GM18511 (cell line): ENCODE data around the gene PRDM10.
"Not testable (repeated sequence)": the region's sequence is repeated elsewhere in the genome, so short reads cannot be mapped to it uniquely, and the experiment has no call there.

ENCODE experiments used
- ATAC-seq: cut with Tn5 transposase; IDR thresholded peaks from one replicate; pipeline ENCODE4 v1.9.1; 2021; ENCODE audit warnings: mild to moderate bottlenecking, moderate library complexity; ENCODE audit not compliant: unreplicated experiment

The PRDM10 gene, protein sequence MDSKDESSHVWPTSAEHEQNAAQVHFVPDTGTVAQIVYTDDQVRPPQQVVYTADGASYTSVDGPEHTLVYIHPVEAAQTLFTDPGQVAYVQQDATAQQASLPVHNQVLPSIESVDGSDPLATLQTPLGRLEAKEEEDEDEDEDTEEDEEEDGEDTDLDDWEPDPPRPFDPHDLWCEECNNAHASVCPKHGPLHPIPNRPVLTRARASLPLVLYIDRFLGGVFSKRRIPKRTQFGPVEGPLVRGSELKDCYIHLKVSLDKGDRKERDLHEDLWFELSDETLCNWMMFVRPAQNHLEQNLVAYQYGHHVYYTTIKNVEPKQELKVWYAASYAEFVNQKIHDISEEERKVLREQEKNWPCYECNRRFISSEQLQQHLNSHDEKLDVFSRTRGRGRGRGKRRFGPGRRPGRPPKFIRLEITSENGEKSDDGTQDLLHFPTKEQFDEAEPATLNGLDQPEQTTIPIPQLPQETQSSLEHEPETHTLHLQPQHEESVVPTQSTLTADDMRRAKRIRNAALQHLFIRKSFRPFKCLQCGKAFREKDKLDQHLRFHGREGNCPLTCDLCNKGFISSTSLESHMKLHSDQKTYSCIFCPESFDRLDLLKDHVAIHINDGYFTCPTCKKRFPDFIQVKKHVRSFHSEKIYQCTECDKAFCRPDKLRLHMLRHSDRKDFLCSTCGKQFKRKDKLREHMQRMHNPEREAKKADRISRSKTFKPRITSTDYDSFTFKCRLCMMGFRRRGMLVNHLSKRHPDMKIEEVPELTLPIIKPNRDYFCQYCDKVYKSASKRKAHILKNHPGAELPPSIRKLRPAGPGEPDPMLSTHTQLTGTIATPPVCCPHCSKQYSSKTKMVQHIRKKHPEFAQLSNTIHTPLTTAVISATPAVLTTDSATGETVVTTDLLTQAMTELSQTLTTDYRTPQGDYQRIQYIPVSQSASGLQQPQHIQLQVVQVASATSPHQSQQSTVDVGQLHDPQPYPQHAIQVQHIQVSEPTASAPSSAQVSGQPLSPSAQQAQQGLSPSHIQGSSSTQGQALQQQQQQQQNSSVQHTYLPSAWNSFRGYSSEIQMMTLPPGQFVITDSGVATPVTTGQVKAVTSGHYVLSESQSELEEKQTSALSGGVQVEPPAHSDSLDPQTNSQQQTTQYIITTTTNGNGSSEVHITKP

DNA sequence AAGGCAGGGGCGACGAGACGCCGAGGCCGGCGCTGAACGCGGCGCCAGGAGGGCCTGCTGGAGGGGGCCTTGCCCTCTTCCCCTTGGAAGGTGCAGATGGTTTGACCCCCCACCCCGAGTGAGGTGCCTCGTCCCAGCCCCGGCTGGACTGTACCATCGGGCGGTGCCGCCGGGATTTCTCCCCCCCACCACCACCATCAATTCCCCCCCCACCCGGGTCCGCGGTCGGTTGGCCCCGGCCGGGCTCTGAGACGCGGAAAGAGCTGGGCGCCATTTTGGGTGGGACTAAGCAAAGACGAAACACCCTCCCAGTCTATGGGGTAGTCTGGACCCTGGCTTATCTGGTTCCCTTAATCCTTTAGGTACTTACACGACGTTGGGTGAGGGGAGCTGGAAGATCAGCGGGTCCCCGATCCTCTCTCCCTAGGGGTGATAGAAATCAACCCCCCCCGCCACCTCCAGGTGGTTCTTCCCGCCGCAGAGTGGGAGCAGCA lies at the start of gene PRDM10:
Gene PRDM10, minus strand, starts transcription at position 484 of the 494 bp plus-strand sequence. CDS start 41,871 bp downstream, outside the sequence.
- peak; percentile 53 for ATAC-seq

DNA sequence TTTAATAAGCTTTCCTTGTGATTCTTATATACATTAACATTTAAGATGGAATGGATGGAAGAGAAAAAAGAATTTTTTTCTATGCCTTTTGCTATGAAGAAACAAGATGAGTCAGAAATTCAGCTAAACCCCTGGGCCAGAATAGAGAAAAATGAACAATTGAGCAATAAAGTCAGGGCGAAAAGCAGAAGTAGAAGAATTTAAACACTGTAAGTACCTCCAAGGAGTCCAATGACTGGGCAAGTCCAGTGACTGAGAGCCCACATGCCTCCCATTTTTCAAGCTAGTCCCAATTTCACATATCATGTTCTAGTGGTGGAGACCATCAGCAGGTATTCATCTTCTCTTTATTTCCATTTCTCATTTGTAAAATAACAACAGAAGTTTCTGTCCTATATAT lies 48.4 kb upstream of the PRDM10 start:
- no peak for ATAC-seq

DNA sequence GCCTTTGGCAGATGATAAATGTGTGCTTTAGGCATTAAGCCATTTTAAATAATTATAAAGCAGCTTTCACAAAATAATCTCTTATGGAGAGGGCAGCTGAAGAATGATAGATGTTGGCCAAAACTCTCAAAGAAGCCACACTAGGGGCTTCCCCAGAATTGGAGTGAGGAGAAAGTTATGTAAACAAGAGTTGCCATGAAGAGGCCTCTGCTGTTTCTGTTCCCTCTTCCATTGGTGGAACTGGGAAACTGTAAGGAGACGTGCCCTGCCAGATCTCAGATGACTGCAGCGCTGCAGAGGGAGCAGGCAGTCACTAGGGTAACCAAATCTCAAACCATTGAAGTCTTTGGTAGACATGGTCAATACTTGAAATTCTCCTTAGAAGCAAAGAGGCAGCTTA lies 47.6 kb upstream of the PRDM10 start:
- no peak for ATAC-seq

DNA sequence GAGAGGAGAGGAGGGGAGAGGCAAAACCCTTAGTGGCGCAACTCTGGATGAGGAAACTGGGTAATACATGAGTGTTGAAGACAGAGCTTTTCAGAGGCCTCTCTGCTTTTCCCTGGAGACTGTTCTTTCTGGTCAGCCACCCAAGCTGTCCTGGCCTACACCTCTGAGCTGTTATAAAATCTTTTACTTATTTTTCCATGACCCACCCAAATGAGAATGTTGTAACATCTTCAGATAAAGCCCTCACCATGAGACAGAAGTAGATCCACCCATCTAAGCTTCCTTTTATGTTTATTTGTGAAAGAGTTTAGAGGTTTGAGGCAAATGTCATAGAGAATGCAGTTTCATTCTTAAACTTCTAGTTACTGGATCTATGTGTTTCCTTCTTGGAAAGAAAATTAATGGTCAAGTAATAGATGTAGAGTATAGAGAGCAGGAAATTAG lies 46.7 kb upstream of the PRDM10 start:
- ATAC-seq, result no peak

DNA sequence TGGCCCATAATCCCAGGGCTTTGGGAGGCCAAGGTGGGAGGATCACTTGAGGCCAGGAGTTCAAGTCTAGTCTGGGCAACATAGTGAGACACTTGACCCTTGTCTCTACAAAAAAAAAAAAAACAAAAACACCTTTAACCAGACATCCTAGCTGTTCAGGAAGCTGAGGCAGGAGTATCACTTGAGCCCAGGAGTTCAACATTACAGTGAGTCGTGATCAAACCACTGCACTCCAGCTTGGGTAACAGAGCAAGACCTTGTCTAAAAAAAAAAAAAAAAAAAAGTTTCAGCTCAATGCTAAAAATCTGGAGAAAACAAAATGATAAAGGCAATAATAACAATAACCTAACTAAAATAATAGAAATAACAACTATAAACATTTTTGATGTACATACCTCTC lies 44.5 kb upstream of the PRDM10 start:
- no peak for ATAC-seq

DNA sequence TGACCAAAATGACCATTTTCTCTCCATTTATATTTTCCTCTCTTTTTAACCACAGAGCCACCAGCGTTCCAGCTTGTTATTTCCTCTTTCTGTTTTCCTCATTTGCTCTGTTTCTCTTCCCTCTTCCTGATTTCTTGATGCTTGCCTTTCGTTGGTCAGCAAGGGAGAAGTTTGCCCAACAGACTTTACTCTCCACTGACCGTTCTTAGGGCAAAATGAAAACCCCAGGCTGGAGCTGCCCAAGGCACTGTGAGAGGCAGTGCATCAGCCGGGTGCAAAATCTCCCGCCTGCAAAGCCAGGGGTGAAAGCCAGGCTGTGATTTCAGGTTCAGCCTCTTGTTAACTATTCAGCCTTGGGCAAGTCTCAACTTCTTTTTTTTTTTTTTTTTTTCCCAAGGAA lies 40.9 kb upstream of the PRDM10 start:
- no peak for ATAC-seq

DNA sequence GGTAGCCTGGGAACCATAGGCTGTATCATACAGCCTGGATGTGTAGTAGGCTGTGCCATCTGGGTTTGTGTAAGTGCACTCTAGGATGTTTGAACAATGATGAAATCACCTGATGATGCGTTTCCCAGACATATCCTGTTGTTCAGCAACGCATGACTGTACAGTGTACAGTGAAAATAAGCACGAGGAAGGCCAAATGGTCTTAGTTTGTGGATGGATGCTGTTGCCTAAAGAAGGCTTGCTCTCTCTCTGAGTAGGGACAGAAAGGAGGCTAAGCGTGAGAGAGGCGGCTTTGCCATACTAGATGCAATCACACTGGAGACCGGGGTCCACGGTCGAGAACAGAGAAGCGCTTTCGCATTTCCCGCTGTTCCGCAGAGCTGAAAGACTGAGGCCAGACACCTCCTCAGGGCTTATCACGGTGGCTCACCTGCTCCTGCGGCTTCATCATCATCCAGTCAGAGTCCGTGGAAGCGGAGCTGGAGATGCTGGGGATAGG lies 39.5 kb upstream of the PRDM10 start:
- ATAC-seq, result no peak

DNA sequence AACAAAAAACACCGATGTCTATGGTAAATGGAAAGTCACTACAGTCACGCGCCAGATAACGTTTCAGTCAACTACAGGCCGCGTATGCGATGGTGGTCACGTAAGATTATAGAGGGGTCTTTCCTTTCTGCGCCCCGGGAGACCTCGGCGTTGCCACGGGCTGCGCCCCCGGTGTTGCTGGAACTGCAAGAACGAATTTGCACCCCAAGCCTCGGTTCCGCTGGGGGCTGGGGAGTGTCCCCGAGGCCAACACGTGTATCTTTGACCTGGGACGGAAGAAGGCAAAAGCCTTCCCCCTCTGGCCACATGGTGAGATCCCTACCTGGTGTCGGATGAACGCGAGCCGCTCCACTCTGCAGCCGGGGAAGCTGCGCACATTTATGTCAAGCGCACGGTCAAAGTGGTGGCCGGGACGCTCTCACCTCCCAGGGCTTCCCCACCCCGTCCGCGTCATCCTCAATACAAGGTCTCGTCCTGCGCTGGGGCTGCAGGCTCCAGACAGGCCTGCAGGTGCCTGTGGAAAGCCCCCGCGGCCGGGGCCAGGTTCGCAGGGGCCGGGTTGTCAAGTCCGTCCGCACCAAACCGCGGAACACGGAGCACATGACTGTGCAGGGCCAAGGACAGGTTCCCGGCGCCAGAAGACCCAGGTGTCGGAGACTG lies 37.8 kb upstream of the PRDM10 start:
- no peak for ATAC-seq

DNA sequence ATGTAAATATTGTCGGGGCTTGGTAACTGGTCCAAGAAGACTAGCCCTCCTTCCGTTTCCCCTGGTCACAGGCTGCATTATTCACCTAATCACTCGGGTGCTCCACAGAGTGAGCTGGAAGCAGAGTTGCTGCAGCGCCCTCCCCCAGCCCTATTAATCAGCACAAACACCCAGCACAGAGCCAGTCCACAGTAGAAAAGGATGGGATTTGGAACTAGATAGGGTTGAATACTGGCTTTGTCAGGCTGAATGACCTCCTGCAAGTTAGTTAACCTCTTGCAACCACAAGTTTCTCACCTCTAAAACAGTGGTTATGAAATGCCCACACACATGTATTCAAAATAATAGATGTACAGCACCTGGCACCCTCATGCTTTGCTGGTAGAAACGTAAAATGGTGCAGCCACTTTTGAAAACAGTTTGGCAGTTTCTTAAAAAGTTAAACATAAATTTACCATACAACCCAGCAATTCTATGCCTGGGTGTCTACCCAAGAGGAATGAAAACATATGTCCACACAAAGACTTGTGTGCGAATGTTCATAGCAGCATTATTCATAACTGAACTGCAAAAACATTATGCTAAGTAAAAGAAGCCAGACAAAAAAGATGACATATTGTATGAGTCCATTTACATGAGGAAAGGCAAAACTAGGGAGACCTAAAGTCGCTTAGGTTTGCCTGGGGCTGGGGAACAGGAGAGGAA lies 35.4 kb upstream of the PRDM10 start:
- no peak for ATAC-seq

DNA sequence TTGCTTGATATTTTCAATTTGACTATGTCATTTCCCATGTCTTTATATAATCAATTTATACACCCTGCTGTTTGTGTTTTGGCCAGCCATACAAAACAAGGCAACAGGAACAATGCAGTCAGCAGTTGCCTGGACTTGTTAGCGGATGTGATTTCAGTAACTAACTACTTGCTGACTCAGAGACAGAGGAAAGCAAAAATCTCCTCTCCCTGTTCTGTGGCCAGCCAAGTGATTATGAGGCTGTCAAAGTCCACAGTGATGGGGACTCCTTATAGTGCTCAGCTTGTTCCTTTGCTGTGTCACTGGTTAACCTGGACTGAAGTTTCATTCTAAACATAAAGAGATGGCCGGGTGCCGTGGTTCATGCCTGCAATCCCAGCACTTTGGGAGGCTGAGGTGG lies 34.4 kb upstream of the PRDM10 start:
- ATAC-seq, result peak; percentile 54

DNA sequence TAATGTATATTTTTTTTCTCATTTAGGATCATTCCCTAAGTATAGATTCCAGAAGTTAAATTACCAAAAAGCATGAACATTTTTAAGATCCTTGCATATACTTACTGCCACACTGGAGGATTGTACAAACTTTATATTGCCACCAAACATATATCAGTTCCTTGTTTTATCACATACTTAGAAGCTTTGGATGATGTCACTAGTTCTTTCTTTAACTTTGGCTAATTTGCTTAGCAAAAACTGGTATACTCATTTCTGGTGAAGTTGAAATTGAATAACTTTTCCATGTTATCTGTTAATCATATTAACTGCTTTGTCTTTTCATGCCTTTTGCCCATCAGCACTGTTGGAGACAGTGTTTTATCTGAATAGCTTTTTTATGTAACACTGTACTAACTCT lies 31.6 kb upstream of the PRDM10 start:
- no peak for ATAC-seq

DNA sequence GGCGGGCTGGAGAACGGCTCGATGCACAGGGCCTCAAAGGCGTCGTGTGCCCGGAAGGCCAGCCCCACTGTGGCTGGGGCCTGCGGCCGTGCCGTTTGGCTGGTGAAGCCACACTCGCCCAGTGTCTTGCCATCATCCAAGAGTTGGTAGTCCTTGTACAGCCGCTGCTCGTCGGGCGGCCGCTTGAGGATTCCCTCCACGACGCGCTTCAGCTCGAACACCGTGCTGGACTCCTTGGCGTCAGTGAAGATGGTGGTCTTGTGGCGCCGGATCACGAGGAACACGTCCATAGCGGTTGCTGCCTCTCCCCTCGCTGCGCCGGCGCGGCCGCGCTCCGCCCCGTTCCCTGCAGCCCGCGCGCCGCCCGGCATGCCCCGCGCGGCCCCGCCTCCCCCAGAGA lies 30.3 kb upstream of the PRDM10 start:
- ATAC-seq, result no peak

DNA sequence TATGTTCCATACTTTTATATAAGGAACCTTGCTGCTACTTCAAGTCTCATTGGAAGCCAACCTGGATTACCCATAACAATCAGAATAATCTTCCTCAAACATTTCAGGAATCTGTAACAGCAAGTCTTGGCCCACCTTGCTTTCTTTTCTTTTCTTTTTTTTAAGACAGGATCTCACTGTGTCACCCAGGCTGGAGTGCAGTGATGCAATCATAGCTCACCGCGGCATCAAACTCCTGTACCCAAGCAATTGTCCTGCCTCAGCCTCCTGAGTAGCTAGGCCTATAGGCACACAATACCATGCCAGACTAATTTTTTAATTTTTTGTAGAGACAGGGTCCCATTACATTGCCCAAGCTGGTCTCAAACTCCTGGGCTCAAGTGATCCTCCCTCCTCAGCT lies 29.3 kb upstream of the PRDM10 start:
- ATAC-seq, result no peak

DNA sequence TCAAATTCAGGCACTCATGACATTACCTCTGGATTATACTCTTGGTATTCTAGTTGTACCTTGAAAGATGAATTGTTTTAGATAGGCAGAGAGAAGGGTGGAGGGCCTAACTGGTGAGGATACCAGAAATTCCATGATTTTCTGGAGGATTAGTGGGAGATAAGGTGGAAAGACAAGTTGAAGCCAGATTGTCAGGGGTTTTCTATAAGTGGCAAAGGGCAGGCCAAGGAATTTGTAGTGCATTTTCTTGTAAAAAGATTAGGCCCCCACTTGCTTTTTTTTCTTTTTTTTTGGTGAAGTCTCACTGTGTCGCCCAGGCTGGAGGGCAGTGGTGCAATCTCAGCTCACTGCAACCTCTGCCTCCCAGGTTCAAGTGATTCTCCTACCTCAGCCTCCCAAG lies 28.4 kb upstream of the PRDM10 start:
- no peak for ATAC-seq

DNA sequence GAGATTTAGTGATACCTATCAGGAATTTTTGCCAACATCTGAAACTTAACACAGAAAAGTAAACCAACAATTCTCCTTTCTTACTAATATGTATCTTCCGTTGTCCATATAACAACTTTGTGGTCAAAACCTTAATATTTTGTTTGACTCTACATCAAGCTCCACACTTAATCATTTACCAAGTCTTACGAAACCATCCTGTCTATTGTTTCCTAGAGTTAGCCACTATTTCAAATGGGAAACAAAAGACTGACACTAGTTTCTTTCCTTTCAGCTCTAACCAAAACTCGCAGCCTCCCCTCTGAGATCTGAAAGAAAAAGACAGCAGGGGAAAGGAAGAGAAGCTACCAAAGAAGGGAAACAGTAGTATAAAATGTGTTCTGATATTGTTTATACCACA lies 26.5 kb upstream of the PRDM10 start:
- peak; percentile 50 for ATAC-seq

DNA sequence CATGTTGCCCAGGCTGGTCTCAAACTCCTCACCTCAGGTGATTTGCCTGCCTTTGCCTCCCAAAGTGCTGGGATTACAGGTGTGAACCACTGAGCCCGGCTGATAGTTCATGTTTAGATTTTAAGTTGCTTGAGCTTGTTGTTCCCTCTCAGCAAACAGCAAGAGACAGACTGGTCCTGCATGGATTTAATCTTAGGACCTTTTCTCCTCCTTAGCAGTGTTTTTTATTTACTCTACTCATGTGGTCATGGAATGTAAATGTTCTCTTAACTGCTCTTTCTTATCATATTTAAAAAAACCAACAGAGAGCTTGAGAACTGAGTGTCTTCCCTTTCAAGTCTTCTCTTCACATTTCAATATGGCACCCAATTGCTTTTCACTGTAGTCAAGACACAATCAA lies 22.7 kb upstream of the PRDM10 start:
- ATAC-seq, result no peak

DNA sequence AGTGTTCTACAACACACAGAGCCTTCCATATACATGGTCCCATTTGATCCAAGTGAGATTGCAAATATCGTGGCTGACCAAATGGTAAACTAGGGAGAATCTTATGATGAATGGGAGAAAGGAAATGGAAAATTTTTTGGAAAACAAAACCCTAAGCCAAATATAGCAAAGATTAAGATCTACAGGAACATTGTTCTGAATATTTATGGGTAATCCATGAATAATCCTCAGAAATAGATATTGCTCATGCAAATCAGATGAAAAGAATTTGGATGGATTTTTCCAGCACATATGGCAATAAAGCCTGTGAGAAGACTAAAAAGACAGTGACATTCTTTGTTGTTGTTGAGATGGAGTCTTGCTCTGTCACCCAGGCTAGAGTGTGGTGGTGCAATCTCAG lies 21.7 kb upstream of the PRDM10 start:
- no peak for ATAC-seq

DNA sequence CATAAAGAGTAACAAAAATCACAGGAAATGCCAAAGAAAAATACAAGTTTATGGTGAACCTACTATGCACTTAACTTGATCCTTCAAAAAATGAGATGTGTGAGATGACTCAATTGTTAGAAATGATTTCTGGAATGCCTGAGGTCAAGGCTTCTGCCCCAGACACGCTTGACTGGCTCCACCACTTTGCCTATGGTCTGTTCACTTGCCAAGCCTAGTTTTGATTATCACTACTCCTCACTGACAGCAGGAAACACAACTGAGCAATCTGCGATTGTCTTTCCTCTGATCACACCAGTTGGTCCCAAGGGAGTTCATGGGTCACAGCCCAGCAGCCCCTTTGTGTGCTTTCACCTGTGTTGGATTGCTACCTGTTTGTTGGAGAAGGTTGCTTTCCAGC lies 20.6 kb upstream of the PRDM10 start:
- ATAC-seq, result peak; percentile 95

DNA sequence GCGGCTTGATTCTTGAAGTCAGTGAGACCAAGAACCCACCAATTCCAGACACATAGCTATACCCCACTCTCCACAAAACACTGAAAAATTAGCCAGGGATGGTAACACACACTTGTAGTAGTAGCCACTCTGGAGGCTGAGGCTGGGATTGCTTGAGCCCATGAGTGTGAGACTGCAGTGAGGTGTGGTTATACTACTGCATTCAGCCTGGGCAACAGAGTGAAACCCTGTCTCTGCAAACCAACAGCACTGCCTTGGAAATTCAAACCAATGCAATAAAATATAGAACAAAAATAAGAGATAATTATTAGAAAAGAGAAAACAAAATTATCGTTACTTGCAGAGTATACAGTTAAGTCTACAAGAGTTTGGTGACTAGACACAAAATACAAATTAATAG lies 20.2 kb upstream of the PRDM10 start:
- ATAC-seq, result peak; percentile 35

DNA sequence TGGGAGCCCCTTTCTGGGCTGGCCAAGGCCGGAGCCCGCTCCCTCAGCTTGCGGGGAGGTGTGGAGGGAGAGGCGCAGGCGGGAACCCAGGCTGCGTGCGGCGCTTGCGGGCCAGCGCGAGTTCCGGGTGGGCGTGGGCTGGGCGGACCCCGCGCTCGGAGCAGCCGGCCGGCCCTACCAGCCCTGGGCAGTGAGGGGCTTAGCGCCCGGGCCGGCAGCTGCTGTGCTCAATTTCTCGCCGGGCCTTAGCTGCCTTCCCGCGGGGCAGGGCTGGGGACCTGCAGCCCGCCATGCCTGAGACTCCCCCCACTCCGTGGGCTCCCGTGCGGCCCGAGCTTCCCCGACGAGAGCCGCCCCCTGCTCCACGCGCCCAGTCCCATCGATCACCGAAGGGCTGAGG lies 19.0 kb upstream of the PRDM10 start:
- ATAC-seq, result not testable (repeated sequence)
